AG04449 (cell line): ENCODE measurements around the gene OR4K2.
"Not testable (repeated sequence)": the region's sequence is repeated elsewhere in the genome, so short reads cannot be mapped to it uniquely, and the experiment has no call there.

Experiments used
- CTCF ChIA-PET: fragments of 350-600 bp; formaldehyde crosslinking; extraction: SDS; loops from one replicate; lab custom pipeline; 2021; ENCODE audit warnings: antibody characterized with exemption; lab: Yijun Ruan, JAX
- POLR2A ChIA-PET: fragments of 400-600, 350-600 bp; formaldehyde crosslinking; extraction: SDS; loops from one replicate; lab custom pipeline; 2020; ENCODE audit warnings: antibody characterized with exemption, inconsistent platforms; lab: Yijun Ruan, JAX
- DNase-seq: peaks from one replicate; pipeline ENCODE4 v3.0.0-alpha.2; 2010; ENCODE audit warnings: low read depth, low spot score
- H3K4me3 ChIP-seq: 2 replicates; pipeline ENCODE4 v1.5.1; 2011; ENCODE audit warnings: low read depth, mild to moderate bottlenecking, control low read depth, low read length
- CTCF ChIP-seq: IDR thresholded peaks from one replicate; pipeline ENCODE4 v1.5.1; 2011; ENCODE audit warnings: mild to moderate bottlenecking, moderate library complexity, low read length, control low read depth, inconsistent platforms; ENCODE audit not compliant: insufficient read depth; ENCODE audit errors: missing control alignments

The OR4K2 gene, protein sequence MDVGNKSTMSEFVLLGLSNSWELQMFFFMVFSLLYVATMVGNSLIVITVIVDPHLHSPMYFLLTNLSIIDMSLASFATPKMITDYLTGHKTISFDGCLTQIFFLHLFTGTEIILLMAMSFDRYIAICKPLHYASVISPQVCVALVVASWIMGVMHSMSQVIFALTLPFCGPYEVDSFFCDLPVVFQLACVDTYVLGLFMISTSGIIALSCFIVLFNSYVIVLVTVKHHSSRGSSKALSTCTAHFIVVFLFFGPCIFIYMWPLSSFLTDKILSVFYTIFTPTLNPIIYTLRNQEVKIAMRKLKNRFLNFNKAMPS

DNA sequence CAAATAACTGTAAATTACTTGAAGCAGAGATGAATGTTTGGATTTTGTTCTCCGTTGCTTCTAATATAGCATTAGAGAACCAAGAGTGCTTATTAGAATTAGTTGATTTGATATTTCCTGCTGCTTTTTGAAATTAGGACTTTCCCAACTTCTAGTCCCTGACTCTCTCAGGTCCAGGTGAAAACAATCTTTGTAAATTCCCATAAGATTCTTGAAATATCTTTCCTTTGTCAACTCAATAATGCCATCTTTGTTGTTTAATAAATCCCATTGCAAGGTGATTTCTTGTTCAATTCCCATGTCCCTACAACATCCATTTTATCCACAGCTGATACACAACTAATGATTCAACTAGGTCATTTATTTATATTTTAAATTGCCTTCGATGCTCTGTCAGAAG lies at the start of gene OR4K2:
OR4K2 (plus strand) TSS at position 301 of the 400 bp plus-strand sequence. CDS start 1,126 bp downstream, outside the sequence.
- ChIA-PET CTCF (no interaction called here), POLR2A (no interaction called here)
- TF ChIP-seq CTCF = no peak
- no peak for DNase-seq
- no peak within 1 kb of the TSS for H3K4me3 ChIP-seq

- H3K4me3 ChIP-seq, POLR2A ChIA-PET, DNase-seq, CTCF ChIA-PET: not testable (repeated sequence)
These were observed 47.2 kb upstream of the OR4K2 start for GRCh38 chr14:19827626-19828244.

GRCh38 chr14:19828314-19828713 lies 46.6 kb upstream of the OR4K2 start:
- no peak for TF ChIP-seq CTCF
- CTCF ChIA-PET = no interaction called here
- POLR2A ChIA-PET = no interaction called here
- no peak for DNase-seq
- H3K4me3 ChIP-seq = no peak overlapping the region

DNA sequence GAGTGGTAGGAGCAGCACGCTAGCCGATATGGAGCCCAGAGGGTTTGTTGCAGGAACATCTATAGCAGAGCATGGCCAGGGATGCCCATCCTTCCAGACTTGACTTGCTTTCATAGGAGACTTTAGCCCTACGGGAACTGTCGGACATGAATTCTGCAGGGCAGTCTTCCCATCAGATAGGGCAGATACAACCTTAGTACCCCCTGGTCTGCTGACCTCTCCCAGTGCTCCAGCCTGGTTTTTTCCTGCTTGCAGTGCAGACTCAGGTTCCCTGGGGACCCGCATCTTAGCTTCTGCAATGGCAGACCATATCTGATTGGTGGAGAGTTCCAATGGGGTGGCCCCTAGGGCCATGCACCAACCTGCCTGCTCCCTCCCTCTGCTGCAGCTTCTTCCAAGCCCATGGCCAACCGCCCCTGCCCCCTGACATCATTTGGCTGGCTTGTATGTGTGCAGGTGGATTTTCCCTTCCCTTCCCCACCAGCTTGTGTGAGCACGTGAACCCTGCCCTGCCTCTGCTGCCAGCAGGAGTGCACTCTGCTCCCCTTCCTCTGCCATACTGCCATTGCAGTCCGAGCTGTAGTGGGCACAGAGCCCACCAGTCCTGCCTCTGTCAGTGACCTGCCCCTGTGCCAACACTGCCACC lies 40.6 kb upstream of the OR4K2 start:
- POLR2A ChIA-PET, DNase-seq, CTCF ChIA-PET, H3K4me3 ChIP-seq: not testable (repeated sequence)

- H3K4me3 ChIP-seq = no peak overlapping the region
- POLR2A ChIA-PET = no interaction called here
- CTCF ChIA-PET = no interaction called here
- no peak for DNase-seq
- no peak for TF ChIP-seq CTCF
These were observed 36.5 kb upstream of the OR4K2 start for GRCh38 chr14:19838433-19838832.

GRCh38 chr14:19851365-19851764 lies 23.6 kb upstream of the OR4K2 start:
- no peak for DNase-seq
- ChIA-PET POLR2A (no interaction called here), CTCF (no interaction called here)
- no peak for TF ChIP-seq CTCF
- H3K4me3 ChIP-seq = no peak overlapping the region

DNA sequence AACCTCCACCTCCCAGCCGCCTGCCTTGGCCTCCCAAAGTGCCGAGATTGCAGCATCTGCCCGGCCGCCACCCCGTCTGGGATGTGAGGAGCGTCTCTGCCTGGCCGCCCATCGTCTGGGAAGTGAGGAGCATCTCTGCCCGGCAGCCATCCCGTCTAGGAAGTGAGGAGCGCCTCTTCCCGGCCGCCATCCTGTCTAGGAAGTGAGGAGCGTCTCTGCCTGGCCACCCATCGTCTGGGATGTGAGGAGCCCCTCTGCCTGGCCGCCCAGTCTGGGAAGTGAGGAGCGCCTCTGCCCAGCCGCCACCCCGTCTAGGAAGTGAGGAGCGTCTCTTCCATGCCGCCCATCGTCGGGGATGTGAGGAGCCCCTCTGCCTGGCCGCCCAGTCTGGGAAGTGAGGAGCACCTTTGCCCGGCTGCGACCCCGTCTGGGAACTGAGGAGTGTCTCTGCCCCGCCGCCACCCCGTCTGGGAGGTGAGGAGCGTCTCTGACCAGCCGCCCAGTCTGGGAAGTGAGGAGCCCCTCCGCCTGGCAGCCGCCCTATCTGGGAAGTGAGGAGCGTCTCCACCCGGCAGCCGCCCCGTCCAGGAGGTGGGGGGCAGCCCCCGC lies 8.8 kb upstream of the OR4K2 start:
- CTCF ChIA-PET, DNase-seq, POLR2A ChIA-PET: not testable (repeated sequence)

More for the DNA sequence above, 8.8 kb upstream of the OR4K2 start:
- not testable (repeated sequence) for H3K4me3 ChIP-seq
